ENCODE results near the gene SSTR3.

SSTR3 gene

GRCh38 chr22:37196539-37197450, 15.5 kb downstream of the SSTR3 start:
- DNase-seq (ENCODE audit: low spot score), result no peak

GRCh38 chr22:37195921-37196320, 16.4 kb downstream of the SSTR3 start:
- DNase-seq (ENCODE audit: low spot score), result no peak

- DNase-seq (ENCODE audit: low spot score), result no peak
These were observed 17.5 kb downstream of the SSTR3 start for GRCh38 chr22:37194750-37195149.

- DNase-seq (ENCODE audit: low spot score), result peak; percentile 53
These were observed 18.6 kb downstream of the SSTR3 start for GRCh38 chr22:37193629-37194191.

GRCh38 chr22:37192741-37193140, 19.5 kb downstream of the SSTR3 start:
- DNase-seq (ENCODE audit: low spot score), result no peak

- DNase-seq (ENCODE audit: low spot score), result no peak
These were observed 20.1 kb downstream of the SSTR3 start for GRCh38 chr22:37192204-37192603.

GRCh38 chr22:37190262-37190780, 22.0 kb downstream of the SSTR3 start:
- no peak for DNase-seq (ENCODE audit: low spot score)

GRCh38 chr22:37188901-37189466, 23.3 kb downstream of the SSTR3 start:
- no peak for DNase-seq (ENCODE audit: low spot score)

- DNase-seq (ENCODE audit: low spot score), result no peak
These were observed 24.2 kb downstream of the SSTR3 start, which contains the start of gene C1QTNF6 for GRCh38 chr22:37187891-37188761. C1QTNF6 (minus strand) TSS chr22:37188247; CDS start chr22:37188213, 34 bp downstream.

- DNase-seq (ENCODE audit: low spot score), result no peak
These were observed 24.8 kb downstream of the SSTR3 start for GRCh38 chr22:37187552-37187890.

- no peak for DNase-seq (ENCODE audit: low spot score)
These were observed 25.2 kb downstream of the SSTR3 start for GRCh38 chr22:37186997-37187522.

GRCh38 chr22:37186228-37186996, 25.9 kb downstream of the SSTR3 start:
- peak; percentile 87 for DNase-seq (ENCODE audit: low spot score)

- no peak for DNase-seq (ENCODE audit: low spot score)
These were observed 26.5 kb downstream of the SSTR3 start for GRCh38 chr22:37185646-37186227.

GRCh38 chr22:37184816-37185541, 27.3 kb downstream of the SSTR3 start:
- DNase-seq (ENCODE audit: low spot score), result no peak

GRCh38 chr22:37184380-37184755, 27.9 kb downstream of the SSTR3 start:
- DNase-seq (ENCODE audit: low spot score), result no peak

GRCh38 chr22:37183432-37184379, 28.6 kb downstream of the SSTR3 start:
- no peak for DNase-seq (ENCODE audit: low spot score)

- no peak for DNase-seq (ENCODE audit: low spot score)
These were observed 29.4 kb downstream of the SSTR3 start for GRCh38 chr22:37182949-37183245.

GRCh38 chr22:37182101-37182948, 30.0 kb downstream of the SSTR3 start:
- no peak for DNase-seq (ENCODE audit: low spot score)

Data from CD4-positive, alpha-beta T cell treated with Interleukin-15 for 4 hours (primary cell).